ENCODE data around the gene TNP1. TPM values are rescaled to one million over a fixed set of nuclear protein-coding genes. Genes with fewer than 3 reads are reported as not detected.

Gene TNP1
- total RNA-seq, 1 donor from 2014 or later = not detected

GRCh38 chr2:216822470-216822869 lies 37.4 kb downstream of the TNP1 start:
- Mint-ChIP-seq H3K4me1 (ENCODE audit: unreplicated experiment) (peaks cover 9% of the 10 kb centered on the region), H3K27me3 (ENCODE audit: unreplicated experiment) (no peaks in the 10 kb centered on the region), H3K9me3 (ENCODE audit: unreplicated experiment) (no peaks in the 10 kb centered on the region), H3K27ac (ENCODE audit: unreplicated experiment) (no peak overlapping the region), H3K36me3 (ENCODE audit: low read depth, unreplicated experiment) (no peaks in the 10 kb centered on the region), H3K4me3 (ENCODE audit: unreplicated experiment) (no peak overlapping the region)
- no peak for DNase-seq (ENCODE audit: low spot score)
- no peak for TF ChIP-seq CTCF (IDR thresholded peaks at IDR 0.05; ENCODE audit: unreplicated experiment)

- Mint-ChIP-seq H3K36me3 (ENCODE audit: low read depth, unreplicated experiment) (no peaks in the 10 kb centered on the region), H3K4me1 (ENCODE audit: unreplicated experiment) (peaks cover 9% of the 10 kb centered on the region), H3K27me3 (ENCODE audit: unreplicated experiment) (no peaks in the 10 kb centered on the region), H3K4me3 (ENCODE audit: unreplicated experiment) (no peak overlapping the region), H3K27ac (ENCODE audit: unreplicated experiment) (no peak overlapping the region), H3K9me3 (ENCODE audit: unreplicated experiment) (no peaks in the 10 kb centered on the region)
- no peak for TF ChIP-seq CTCF (IDR thresholded peaks at IDR 0.05; ENCODE audit: unreplicated experiment)
- DNase-seq (ENCODE audit: low spot score) = no peak
These were observed 39.2 kb downstream of the TNP1 start for GRCh38 chr2:216820709-216821108.

GRCh38 chr2:216819766-216820165 lies 40.1 kb downstream of the TNP1 start:
- no peak for DNase-seq (ENCODE audit: low spot score)
- no peak for TF ChIP-seq CTCF (IDR thresholded peaks at IDR 0.05; ENCODE audit: unreplicated experiment)
- no peaks in the 10 kb centered on the region for H3K36me3 Mint-ChIP-seq (ENCODE audit: low read depth, unreplicated experiment)
- peaks cover 5% of the 10 kb centered on the region for H3K4me1 Mint-ChIP-seq (ENCODE audit: unreplicated experiment)
- H3K27me3 Mint-ChIP-seq (ENCODE audit: unreplicated experiment) = no peaks in the 10 kb centered on the region
- H3K27ac Mint-ChIP-seq (ENCODE audit: unreplicated experiment) = peak overlapping the region; percentile 4
- no peaks in the 10 kb centered on the region for H3K9me3 Mint-ChIP-seq (ENCODE audit: unreplicated experiment)
- H3K4me3 Mint-ChIP-seq (ENCODE audit: unreplicated experiment) = no peak overlapping the region

- H3K27me3 Mint-ChIP-seq (ENCODE audit: unreplicated experiment) = no peaks in the 10 kb centered on the region
- no peak for TF ChIP-seq CTCF (IDR thresholded peaks at IDR 0.05; ENCODE audit: unreplicated experiment)
- DNase-seq (ENCODE audit: low spot score) = no peak
- H3K4me1 Mint-ChIP-seq (ENCODE audit: unreplicated experiment) = peaks cover 5% of the 10 kb centered on the region
- H3K27ac Mint-ChIP-seq (ENCODE audit: unreplicated experiment) = no peak overlapping the region
- no peak overlapping the region for H3K4me3 Mint-ChIP-seq (ENCODE audit: unreplicated experiment)
- no peaks in the 10 kb centered on the region for H3K36me3 Mint-ChIP-seq (ENCODE audit: low read depth, unreplicated experiment)
- no peaks in the 10 kb centered on the region for H3K9me3 Mint-ChIP-seq (ENCODE audit: unreplicated experiment)
These were observed 40.8 kb downstream of the TNP1 start for GRCh38 chr2:216819055-216819454.

- no peaks in the 10 kb centered on the region for H3K4me1 Mint-ChIP-seq (ENCODE audit: unreplicated experiment)
- H3K27me3 Mint-ChIP-seq (ENCODE audit: unreplicated experiment) = no peaks in the 10 kb centered on the region
- no peaks in the 10 kb centered on the region for H3K9me3 Mint-ChIP-seq (ENCODE audit: unreplicated experiment)
- H3K27ac Mint-ChIP-seq (ENCODE audit: unreplicated experiment) = no peak overlapping the region
- H3K4me3 Mint-ChIP-seq (ENCODE audit: unreplicated experiment) = no peak overlapping the region
- TF ChIP-seq CTCF (IDR thresholded peaks at IDR 0.05; ENCODE audit: unreplicated experiment) = no peak
- DNase-seq (ENCODE audit: low spot score) = no peak
- H3K36me3 Mint-ChIP-seq (ENCODE audit: low read depth, unreplicated experiment) = no peaks in the 10 kb centered on the region
These were observed 49.3 kb downstream of the TNP1 start for GRCh38 chr2:216810399-216811160.

Data from endothelial cell (in vitro differentiated cells).